Neural cell (in vitro differentiated cells): Measurements from ENCODE around the gene NFIX.

Source experiments
- CTCF ChIP-seq: fragments of 450-650 bp; IDR thresholded peaks from 2 replicates; pipeline ENCODE4 v1.5.1; 2014; ENCODE audit warnings: antibody characterized with exemption, mild to moderate bottlenecking, moderate library complexity; ENCODE audit not compliant: poor library complexity, severe bottlenecking
- EP300 ChIP-seq: fragments of 450-650 bp; conservative IDR thresholded peaks from 2 replicates; pipeline ENCODE4 v1.6.1; 2014; ENCODE audit warnings: antibody characterized with exemption, mild to moderate bottlenecking, moderate library complexity; ENCODE audit not compliant: poor library complexity, severe bottlenecking
- EZH2 ChIP-seq: fragments of 200-600, 300-800 bp; shearing (Covaris generic), sonication (generic); IDR thresholded peaks from 2 replicates; pipeline ENCODE4 v1.6.1; 2014; ENCODE audit warnings: antibody characterized with exemption, low read length, borderline replicate concordance, mild to moderate bottlenecking; ENCODE audit not compliant: insufficient read depth, poor library complexity, severe bottlenecking
- MXI1 ChIP-seq: fragments of 450-650 bp; conservative IDR thresholded peaks from 2 replicates; pipeline ENCODE4 v1.6.1; 2014; ENCODE audit warnings: antibody characterized with exemption, mild to moderate bottlenecking; ENCODE audit not compliant: poor library complexity, severe bottlenecking
- POLR2AphosphoS5 ChIP-seq: IDR thresholded peaks from 2 replicates; pipeline ENCODE4 v1.6.1; 2012
- RAD21 ChIP-seq: fragments of 450-650 bp; conservative IDR thresholded peaks from 2 replicates; pipeline ENCODE4 v1.6.1; 2014; ENCODE audit warnings: antibody characterized with exemption, mild to moderate bottlenecking, moderate library complexity
- REST ChIP-seq: IDR thresholded peaks from 2 replicates; pipeline ENCODE4 v1.6.1; 2012; ENCODE audit warnings: borderline replicate concordance
- SMC3 ChIP-seq: fragments of 450-650 bp; conservative IDR thresholded peaks from 2 replicates; pipeline ENCODE4 v1.6.1; 2014; ENCODE audit warnings: antibody characterized with exemption, mild to moderate bottlenecking, moderate library complexity; ENCODE audit not compliant: poor library complexity
- TAF1 ChIP-seq: IDR thresholded peaks from 2 replicates; pipeline ENCODE4 v1.6.1; 2012; ENCODE audit warnings: low read depth

GRCh38 chr19:13057744-13058143, 62.5 kb downstream of the NFIX start:
- TF ChIP-seq EP300, result no peak
- no peak for TF ChIP-seq CTCF
- TF ChIP-seq EZH2, result no peak
- no peak for TF ChIP-seq POLR2AphosphoS5
- TF ChIP-seq RAD21, result no peak
- no peak for TF ChIP-seq TAF1
- no peak for TF ChIP-seq SMC3
- TF ChIP-seq REST, result no peak
- no peak for TF ChIP-seq MXI1
